ENCODE results near the gene NPTN. TPM values are rescaled to one million over a fixed set of nuclear protein-coding genes. Genes with fewer than 3 reads are reported as not detected.
"Not testable (repeated sequence)": the region's sequence is repeated elsewhere in the genome, so short reads cannot be mapped to it uniquely, and the experiment has no call there.

NPTN gene
- total and polyA plus RNA-seq, 2 donors from 2014 or later = 100 to 130 TPM

GRCh38 chr15:73647259-73648013 lies 14.2 kb upstream of the NPTN start:
- no peak for TF ChIP-seq CTCF (IDR thresholded peaks at IDR 0.05; ENCODE audit: borderline replicate concordance, extremely low read depth, insufficient read depth)
- Histone ChIP-seq H3K9me3 (ENCODE audit: control insufficient read depth in 2 of 3, insufficient read depth in 1 of 3, low read length in 3 of 3) (no peaks in the 10 kb centered on the region), H3K9ac (ENCODE audit: low read length in 3 of 3) (no peak overlapping the region), H3K27me3 (ENCODE audit: control insufficient read depth, insufficient read depth, low read length) (no peaks in the 10 kb centered on the region), H3K4me1 (ENCODE audit: control insufficient read depth in 2 of 3, insufficient read depth in 2 of 3, low read depth in 1 of 3, low read length in 3 of 3) (no peaks in the 10 kb centered on the region), H3K4me3 (ENCODE audit: low read length in 3 of 3) (no peak overlapping the region), H3K27ac (ENCODE audit: low read depth in 2 of 2, low read length in 2 of 2) (no peak overlapping the region), H3K36me3 (ENCODE audit: control insufficient read depth in 2 of 3, insufficient read depth in 3 of 3, low read length in 3 of 3) (no peaks in the 10 kb centered on the region)
- FAIRE-seq (no peak), DNase-seq (no peak)
- intact Hi-C loops (cut with DNase I) = no loop called here

GRCh38 chr15:73639464-73639863 lies 6.3 kb upstream of the NPTN start:
- not testable (repeated sequence) for H3K9ac ChIP-seq (ENCODE audit: low read length in 3 of 3); H3K4me1 ChIP-seq (ENCODE audit: control insufficient read depth in 2 of 3, insufficient read depth in 2 of 3, low read depth in 1 of 3, low read length in 3 of 3); H3K9me3 ChIP-seq (ENCODE audit: control insufficient read depth in 2 of 3, insufficient read depth in 1 of 3, low read length in 3 of 3); FAIRE-seq; H3K4me3 ChIP-seq (ENCODE audit: low read length in 3 of 3); H3K27me3 ChIP-seq (ENCODE audit: control insufficient read depth, insufficient read depth, low read length); H3K36me3 ChIP-seq (ENCODE audit: control insufficient read depth in 2 of 3, insufficient read depth in 3 of 3, low read length in 3 of 3); DNase-seq; H3K27ac ChIP-seq (ENCODE audit: low read depth in 2 of 2, low read length in 2 of 2)
- intact Hi-C loops (cut with DNase I) = loop anchor here (10.0 kb wide), 1 partner anchor 75 kb away; no protein-coding TSS in a partner anchor

GRCh38 chr15:73637527-73637926 lies 4.3 kb upstream of the NPTN start:
- Histone ChIP-seq H3K27me3 (ENCODE audit: control insufficient read depth, insufficient read depth, low read length) (no peaks in the 10 kb centered on the region), H3K9ac (ENCODE audit: low read length in 3 of 3) (no peak overlapping the region), H3K36me3 (ENCODE audit: control insufficient read depth in 2 of 3, insufficient read depth in 3 of 3, low read length in 3 of 3) (no peaks in the 10 kb centered on the region), H3K4me3 (ENCODE audit: low read length in 3 of 3) (no peak overlapping the region), H3K9me3 (ENCODE audit: control insufficient read depth in 2 of 3, insufficient read depth in 1 of 3, low read length in 3 of 3) (no peaks in the 10 kb centered on the region), H3K4me1 (ENCODE audit: control insufficient read depth in 2 of 3, insufficient read depth in 2 of 3, low read depth in 1 of 3, low read length in 3 of 3) (peaks cover 0 to 3% (median 0%) of the 10 kb centered on the region in 3 donors), H3K27ac (ENCODE audit: low read depth in 2 of 2, low read length in 2 of 2) (no peak overlapping the region)
- FAIRE-seq (no peak), DNase-seq (peak in 3 of 5 donors; percentile 32 to 65 (median 52))
- intact Hi-C loops (cut with DNase I) = loop anchor here (10.0 kb wide), 1 partner anchor 73 kb away; no protein-coding TSS in a partner anchor
- TF ChIP-seq CTCF (IDR thresholded peaks at IDR 0.05; ENCODE audit: borderline replicate concordance, extremely low read depth, insufficient read depth) = no peak

- intact Hi-C loops (cut with DNase I) = loop anchor here (10.0 kb wide), 1 partner anchor 69 kb away; no protein-coding TSS in a partner anchor
- no peaks in the 10 kb centered on the region for H3K27me3 ChIP-seq (ENCODE audit: control insufficient read depth, insufficient read depth, low read length)
- H3K9me3 ChIP-seq (ENCODE audit: control insufficient read depth in 2 of 3, insufficient read depth in 1 of 3, low read length in 3 of 3) = no peaks in the 10 kb centered on the region
- DNase-seq (no peak), FAIRE-seq (no peak)
- no peak for TF ChIP-seq CTCF (IDR thresholded peaks at IDR 0.05; ENCODE audit: borderline replicate concordance, extremely low read depth, insufficient read depth)
- peak overlapping the region; percentile 75 for H3K27ac ChIP-seq (ENCODE audit: low read depth in 2 of 2, low read length in 2 of 2)
- no peaks in the 10 kb centered on the region for H3K36me3 ChIP-seq (ENCODE audit: control insufficient read depth in 2 of 3, insufficient read depth in 3 of 3, low read length in 3 of 3)
- peak overlapping the region in 1 of 3 donors; percentile 60 for H3K9ac ChIP-seq (ENCODE audit: low read length in 3 of 3)
- H3K4me3 ChIP-seq (ENCODE audit: low read length in 3 of 3) = peak overlapping the region in 2 of 3 donors; percentile 66 to 71
- H3K4me1 ChIP-seq (ENCODE audit: control insufficient read depth in 2 of 3, insufficient read depth in 2 of 3, low read depth in 1 of 3, low read length in 3 of 3) = peaks cover 10 to 16% (median 13%) of the 10 kb centered on the region in 3 donors
These were observed 854 bp upstream of the NPTN start for GRCh38 chr15:73633991-73634495.
